ENCODE data around the gene CCDC71.

The CCDC71 gene

DNA sequence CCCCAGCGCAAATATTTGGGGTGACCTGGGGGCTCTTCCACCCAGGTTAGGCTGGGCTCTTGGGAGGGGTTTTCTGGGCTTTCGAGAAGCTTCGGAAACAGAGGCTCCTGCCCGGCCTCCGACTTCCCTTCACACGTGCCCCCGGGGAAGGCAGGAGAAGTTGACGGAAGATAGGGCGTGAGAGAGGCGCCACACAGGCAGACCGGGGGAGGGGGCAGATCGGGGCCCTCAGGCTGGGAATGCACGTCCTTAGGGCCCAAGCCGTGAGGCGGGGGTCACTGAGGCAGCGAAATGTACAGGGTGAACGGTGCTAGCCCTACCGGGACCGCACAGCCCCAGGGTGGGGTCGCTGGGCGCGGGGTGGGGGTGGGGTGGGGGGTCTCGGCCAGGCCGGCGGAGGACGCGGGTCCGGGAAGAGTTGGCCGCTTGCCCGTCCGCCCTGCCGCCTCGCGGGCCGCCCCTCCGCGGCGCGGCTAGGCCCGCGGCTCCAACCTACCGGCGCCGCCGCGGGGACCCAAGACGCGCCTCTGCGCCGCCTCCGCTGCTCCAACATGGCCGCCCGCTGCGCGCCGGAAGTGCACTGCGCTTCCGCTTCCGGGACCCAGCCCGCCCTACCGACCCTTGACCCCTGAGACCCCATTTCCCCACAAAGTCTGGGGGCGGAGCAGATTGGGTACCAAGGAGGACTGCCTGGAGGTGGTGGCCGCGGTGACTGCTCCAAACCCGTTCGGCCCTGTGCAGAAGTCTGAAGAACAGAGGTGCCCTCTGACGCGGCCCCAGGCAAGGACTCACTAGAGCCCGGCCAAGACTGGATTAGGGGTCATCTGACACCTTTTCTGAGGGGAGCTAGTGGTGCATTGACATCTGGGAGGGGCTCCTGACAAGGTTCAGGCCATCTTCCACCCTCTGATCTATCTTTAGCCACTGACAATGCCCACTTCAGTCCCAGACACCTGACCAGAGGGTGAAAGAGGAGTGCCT is at the start of gene CCDC71:
Gene CCDC71, minus strand, starts transcription at position 561 of the 981 bp plus-strand sequence. CDS start 2,123 bp downstream, outside the sequence.
- DNase-seq = peak; percentile 86

DNA sequence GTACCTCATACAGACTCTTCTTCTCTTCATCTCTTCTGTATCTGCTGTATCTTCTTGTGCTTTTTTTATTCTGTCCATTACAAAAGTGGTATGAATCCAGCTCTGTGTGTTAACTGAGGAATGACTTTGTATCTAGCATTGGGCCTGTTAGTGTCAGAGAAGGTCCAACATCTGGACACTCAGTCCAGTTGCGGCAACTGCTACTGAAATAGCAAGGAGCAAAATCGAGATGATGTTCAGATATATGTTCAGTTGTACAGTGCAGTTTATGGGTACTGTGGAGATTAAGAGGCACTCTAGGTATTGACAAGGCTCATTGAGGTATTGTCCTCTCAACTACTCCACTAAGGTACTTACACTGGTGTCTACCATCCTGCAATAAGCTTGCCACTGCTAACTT is 47.9 kb upstream of the CCDC71 start:
- no peak for DNase-seq

DNA sequence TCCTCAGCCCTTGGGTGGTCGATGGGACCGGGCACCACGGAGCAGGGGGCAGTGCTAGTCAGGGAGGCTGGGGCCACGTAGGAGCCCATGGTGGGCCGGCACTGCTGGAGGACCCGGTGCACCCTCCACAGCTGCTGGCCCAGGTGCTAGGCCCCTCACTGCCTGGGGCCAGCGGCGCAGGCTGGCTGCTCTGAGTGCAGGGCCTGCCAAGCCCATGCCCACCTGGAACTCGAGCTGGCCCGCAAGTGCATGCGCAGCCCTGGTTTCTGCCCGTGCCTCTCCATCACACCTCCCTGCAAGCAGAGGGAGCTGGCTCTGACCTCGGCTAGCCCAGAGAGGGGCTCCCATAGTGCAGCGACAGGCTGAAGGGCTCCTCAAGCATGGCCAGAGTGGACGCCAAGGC is 47.4 kb upstream of the CCDC71 start:
- DNase-seq = no peak

DNA sequence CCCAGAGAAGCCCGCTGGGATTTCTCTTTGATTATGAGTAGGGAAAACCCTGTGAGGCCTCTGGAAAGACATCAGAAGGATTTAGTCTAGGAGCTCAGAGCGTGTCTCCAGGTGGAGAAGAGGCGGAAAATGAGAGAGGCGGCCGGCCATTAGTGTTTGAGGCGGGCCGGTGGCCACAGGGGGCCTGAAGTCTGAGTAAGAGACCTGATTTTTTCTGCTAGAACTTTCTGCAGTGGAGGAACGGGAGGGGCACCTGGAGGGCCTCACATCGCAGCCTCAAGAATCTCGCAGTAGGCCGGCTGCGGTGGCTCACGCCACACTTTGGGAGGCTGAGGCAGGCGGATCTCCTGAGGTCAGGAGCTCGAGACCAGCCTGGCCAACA is 33.8 kb upstream of the CCDC71 start:
- DNase-seq = no peak

DNA sequence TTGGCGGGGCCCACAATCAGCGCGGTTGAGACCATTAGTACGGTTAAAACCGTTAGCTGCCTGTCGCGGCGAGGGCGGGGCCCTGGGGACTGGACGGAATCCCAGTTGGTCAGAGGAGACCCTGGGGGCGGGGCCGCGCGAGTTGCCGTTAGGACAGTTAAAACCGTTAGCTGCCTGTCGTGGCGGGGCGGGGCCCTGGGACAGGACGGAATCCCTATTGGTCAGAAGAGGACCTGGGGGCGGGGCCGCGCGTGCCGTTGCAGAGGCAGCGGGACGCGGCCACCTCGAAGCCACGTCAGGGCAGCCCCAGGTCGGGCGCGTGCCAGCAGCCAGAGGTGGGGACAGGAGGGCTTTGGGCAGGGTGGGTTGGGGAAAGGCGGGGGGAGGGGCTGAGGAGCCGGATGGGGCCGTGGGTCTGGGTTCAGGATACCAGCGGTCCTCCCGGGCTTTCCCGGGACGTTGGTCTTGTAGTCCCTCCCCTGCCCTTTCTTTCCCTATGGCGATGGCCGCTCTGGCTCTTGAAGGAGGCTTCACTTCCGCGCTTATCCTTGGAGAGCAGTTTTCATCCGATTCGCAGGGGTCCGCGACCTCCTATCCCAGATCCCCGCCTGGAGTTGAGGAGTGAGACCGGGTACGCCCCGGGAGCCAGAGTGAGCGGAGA is 33.2 kb upstream of the CCDC71 start:
- DNase-seq = peak; percentile 95

DNA sequence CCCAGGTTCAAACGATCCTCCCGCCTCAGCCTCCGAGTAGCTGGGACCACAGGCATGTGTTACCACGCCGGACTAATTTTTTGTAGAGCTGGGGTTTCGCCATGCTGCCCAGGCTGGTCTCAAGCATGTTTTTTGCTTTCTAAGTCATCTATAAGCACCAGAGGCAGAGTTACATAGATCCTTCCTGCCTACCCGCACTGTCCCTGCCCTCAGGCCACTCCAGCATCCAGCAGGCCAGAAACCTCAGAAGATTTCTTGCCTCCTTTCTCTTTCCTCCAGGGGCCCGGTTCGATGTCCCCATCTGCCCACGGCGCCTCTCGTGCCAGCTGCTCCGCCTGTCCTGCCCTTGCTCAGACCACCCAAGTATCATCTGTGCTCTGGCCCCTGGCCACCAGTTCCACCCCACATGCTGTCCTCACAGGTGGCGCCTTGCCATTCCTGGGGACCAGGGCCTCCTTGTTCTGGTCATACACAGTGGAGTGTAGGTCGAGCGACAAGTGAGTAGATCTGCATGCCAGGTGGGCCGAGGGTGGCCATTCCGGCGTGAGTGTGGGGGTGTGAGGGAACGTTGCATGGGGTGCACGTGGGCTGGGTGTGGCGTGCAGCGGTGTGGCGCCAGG is 32.6 kb upstream of the CCDC71 start:
- peak; percentile 35 for DNase-seq

DNA sequence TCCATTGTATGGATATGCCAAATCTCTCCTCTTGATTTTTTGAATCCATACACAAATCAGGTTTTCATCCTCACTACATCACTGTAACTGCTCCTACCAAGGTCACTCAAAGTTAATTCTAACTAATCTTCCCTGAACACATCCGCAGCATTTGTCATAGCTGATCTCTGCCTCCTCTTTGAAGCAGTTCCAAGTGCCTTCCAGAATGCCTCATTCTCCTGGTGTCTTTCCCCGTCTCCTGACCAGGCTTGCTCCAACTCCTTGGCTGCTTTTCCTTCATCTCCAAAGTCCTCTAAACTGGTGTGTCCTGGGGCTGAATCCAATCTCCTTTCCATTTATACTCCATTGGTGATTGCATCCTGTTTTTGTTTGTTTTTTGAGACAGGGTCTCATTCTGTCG is 32.0 kb upstream of the CCDC71 start:
- DNase-seq = no peak

DNA sequence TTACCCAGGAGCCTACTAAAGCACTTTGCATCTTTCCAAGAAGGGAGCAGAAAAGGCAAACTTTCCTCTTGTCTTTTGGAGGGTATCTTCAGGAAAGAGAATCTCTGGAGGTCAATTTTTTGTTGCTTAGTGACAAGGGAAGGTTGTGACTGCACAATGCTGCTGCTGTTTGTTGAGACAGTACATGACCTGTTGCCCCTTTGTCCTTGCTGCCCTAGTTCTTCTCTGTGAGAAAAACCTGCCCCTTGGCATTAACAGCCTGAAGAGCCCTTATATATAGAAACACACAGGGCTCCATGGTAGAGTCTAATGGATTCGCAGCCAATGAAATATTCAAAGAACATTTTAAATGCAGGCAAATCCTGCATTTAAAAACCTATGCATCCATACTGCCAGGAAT is 25.6 kb upstream of the CCDC71 start:
- DNase-seq = no peak

DNA sequence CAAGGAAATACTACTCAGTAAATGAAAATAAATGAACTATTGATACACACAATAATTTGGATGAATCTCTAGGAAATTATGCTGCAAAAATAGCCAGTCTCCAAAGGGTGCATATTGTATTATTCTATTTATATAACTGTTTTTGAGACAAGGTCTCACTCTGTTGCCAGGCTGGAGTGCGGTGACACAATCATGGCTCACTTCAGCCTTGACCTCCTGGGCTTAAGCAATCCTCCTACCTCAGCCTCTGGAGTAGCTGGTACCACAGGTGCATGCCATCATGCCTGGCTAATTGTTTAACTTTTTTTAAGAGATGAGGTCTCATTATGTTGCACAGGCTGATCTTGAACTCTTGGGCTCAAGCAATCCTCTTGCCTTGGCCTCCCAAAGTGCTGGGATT is 17.7 kb upstream of the CCDC71 start:
- DNase-seq = no peak

DNA sequence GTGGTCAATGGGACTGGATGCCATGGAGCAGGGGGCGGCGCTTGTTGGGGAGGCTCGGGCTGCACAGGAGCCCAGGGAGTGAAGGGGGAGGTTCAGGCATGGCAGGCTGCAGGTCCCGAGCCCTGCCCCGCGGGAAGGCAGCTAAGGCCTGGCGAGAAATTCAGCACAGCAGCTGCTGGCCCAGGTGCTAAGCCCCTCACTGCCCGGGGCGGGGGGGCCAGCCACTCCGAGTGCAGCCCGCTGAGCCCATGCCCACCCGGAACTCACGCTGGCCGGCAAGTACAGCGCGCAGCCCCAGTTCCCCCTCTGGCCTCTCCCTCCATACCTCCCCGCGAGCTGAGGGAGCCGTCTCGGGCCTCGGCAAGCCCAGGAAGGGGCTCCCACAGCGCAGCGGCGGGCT is 16.6 kb upstream of the CCDC71 start:
- DNase-seq = no peak

DNA sequence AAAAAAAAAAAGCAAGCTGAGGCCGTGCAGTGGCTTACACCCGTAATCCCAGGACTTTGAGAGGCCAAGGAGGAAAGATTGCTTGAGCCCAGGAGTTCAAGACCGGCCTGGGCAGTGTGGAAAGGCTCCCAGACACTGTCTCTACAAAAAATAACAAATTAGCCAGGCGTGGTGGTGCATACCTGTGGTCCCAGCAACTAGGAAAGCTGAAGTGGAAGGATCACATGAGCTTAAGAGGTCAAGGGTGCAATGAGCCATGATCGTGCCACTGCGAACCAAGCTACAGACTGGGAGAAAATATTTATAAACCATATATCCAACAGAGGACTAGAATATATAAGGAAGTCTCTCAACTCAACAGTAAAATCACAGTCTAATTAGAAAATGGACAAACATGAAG is 15.2 kb upstream of the CCDC71 start:
- no peak for DNase-seq

DNA sequence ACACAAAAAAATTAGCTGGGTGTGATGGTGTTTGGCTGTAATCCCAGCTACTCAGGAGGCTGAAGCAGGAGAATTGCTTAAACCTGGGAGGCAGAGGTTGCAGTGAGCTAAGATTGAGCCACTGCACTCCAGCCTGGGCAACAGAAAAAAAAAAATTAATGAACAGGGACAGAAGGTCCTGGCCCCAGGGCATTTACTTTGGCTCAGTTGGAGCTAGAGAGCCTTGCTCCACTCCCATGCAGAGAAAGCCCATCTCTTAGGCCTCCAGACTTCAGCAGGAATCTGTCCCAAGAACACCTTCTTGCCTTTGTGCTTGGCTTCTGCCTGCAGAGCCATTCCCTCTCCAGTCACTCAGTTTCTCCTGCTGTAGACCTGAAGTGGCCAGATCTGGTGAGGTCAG is 14.0 kb upstream of the CCDC71 start:
- DNase-seq = no peak

DNA sequence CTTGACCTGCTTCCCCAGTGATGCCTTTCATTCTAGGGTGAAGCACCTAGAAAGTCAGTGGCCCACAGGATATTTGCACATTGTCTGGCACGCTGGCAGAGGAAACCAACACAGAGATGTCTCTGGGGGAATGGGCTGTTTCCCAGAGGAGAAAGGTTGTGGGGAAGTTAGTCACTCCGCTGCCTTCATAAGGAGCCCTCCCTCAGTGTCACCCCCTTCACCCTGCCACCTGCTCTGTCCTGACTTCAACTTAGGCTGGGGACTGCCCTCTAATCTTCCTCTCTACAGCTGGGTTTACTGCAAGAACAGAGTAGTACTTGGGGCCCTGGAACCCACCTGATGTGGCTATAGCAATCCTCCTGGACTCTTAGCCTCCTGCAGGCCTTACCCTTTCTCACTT is 10.9 kb upstream of the CCDC71 start:
- no peak for DNase-seq

DNA sequence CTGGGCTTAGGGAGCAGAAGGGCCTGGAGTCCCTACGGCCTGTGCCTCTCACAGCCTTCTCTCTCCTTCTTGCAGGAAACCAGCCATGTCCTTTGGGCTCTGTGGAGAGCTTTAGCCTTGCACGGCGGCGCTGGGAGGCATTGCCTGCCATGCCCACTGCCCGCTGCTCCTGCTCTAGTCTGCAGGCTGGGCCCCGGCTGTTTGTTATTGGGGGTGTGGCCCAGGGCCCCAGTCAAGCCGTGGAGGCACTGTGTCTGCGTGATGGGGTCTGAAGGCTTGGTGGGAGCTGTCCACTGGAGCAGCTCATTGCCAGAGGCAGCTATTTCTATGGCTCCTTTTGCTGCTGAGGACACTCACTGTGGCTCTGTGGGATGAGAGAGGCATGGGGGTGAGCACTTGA is 9.4 kb upstream of the CCDC71 start:
- no peak for DNase-seq

DNA sequence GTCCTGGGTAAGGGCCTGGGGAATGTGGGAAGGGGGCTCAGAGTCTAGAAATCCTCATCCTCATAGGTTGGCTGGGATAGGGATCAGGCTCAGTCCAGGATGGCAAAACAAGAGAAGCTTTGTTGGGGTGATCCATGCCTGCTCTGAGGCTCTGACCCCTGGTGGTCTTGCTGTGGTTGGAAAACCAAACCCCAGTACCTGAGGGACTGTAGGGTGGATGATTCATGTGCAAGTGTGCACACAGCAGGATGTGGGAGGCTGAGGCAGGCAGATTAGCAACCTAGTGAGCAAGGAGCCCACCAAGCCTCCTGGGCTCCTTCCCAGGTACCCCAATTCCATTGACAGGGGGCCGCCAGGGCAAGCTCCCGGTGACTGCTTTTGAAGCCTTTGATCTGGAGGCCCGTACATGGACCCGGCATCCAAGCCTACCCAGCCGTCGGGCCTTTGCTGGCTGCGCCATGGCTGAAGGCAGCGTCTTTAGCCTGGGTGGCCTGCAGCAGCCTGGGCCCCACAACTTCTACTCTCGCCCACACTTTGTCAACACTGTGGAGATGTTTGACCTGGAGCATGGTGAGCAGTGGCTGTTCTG is 8.4 kb upstream of the CCDC71 start:
- DNase-seq = no peak

DNA sequence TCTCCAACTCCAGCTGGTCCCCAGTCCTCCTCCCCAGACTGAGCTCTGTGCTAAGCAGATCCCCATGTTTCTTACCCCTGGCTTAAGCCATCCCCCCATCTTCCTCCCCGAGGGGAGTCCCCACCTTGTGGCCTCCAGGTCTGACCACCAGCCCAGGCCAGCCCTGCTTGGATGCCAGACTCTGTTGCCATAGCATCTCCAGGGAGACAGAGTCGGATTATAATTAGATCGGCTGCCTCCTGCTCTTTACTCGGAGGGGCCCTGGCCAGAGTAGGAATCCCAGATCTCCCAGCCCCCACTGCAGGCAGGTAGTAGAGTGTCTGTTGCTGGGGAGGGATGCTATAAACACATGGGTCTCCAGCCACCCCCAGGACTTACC is 7.7 kb upstream of the CCDC71 start:
- peak; percentile 46 for DNase-seq

DNA sequence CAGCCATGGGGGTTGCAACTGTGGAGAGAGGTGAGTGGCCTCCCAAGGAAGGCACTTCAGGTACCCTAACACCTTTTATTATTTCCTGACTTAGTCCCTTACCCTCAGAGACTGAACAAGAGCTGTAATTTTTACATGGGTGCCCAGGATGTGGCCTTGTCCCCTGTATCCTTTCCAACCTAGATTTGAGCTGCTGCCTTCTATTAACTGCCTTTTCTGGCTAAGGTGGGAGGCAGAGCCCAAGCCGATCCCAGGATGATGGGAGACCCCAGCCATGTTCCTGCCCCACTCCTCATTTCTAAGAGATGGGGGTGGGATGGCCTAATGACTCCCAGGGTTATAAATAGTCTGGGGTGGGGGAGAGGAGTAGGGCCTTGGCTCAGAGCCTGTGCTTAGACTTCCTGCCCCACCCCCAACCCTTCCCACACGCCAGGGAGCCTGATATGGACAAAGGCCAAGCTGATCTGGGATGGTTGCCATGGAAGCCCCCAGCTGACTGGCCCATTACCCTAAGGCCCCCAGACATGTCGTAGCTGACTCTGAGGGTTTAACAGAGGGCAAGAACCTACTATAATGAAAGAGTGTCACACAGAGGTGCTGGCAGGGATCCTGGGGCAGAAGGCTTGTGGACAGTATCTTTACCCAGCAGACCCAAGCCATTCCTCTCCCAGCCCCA is 7.1 kb upstream of the CCDC71 start:
- DNase-seq = peak; percentile 70

DNA sequence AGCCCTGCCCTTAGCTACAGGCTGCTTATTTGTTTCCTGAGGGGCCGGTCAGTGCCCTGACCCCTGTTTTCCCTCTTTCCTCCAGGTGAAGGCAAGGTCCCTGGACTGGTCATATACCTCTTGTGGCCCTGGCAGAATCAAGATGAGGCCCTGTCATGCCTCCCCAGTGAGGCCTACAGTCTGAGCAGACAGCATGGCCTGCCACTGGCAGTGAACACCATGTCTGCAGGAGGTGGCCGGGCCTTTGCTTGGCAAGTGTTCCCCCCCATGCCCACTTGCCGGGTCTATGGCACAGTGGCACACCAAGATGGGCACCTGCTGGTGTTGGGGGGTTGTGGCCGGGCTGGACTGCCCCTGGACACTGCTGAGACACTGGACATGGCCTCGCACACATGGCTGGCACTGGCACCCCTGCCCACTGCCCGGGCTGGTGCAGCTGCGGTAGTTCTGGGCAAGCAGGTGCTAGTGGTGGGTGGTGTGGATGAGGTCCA is 6.5 kb upstream of the CCDC71 start:
- DNase-seq = no peak

DNA sequence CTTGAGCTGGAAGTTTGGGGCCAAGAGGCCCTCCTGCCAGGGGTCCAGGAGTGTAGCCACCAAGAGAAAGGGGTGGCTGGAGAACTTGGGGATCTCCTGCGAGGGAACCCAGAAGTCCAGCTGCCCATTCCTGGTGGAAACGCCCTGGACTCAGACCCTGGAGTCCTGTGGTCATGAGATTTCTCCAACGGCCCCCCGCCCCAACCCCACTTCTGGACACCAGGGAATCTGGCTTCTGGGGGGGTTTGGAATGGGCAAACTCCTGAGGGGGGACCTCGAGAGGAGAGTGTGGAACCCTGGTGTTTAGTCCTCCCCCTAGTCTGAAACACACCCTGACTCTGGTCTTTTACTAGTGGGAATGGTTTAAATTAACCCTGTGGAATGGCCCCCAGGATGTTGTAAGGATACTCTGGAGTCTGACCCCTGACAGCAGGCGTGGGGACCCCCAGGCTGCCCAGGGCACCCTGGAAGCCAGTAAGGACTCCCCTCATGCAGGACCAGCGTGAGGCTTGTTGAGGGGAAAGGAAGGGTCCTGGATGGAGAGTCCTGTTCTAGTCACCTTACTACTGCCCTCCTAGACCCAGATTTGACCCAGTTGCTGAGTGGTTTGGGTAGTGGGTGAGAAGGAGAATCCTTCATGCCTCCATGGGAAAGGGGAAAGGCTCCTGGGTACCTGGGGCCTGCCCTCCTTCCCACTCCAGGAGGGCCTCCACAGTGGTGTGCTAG is 5.8 kb upstream of the CCDC71 start:
- no peak for DNase-seq

DNA sequence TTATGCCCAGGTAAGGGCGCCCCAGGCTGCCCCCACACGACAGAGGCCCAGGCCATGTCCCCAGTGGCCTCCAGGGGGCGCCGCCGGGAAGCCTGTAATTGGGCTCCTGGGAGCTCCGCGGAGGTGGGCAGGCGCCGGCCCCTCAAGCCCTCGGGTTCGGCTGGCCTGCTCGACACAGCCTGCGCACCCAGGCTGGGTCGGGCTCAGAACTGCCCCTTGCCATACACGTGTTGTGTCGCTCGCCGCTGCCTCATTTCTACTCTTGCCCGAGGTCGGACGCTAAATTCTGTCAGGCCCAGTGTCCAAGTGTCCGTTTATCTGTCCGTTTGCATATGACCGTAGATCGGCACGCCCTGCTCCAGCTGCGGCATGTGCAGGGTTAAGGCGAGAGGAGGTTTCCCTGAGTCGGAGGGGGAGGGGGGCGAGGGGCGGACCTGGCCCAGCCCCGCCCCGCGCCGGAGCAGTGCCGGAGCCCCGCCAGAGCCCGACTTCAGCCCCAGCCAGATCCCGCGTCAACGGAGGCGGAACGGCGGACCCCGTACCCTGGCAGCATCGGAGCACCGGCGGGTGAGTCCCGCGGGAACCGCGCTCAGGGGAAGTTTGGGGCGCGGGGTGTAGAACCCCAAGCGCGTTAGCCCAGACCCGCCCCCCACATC is 5.1 kb upstream of the CCDC71 start, which contains the start of gene KLHDC8B:
Gene KLHDC8B, plus strand, starts transcription at position 480 of the 656 bp plus-strand sequence. CDS start 1,172 bp downstream, outside the sequence.
- DNase-seq = peak; percentile 92

DNA sequence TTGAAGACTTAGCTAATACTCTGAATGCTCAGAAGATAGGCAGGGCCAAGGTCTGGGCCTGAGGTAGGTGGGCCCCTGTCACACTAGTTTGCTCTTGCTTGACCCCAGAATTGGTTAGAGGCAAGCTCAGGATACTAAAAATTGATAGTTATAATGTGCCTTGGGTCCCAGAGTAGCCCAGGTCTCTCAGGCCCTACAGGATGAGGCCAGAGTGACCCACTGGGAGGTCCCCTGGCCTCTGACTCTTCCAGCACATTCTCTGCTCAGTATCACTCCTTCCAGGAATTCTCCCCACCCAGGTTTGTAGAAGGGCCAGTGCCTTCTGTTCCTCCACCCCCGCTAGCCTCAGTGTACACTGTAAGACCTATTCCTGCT is 4.6 kb upstream of the CCDC71 start:
- DNase-seq = no peak
